BJ (cell line): ENCODE data around the gene KLHDC8B. TPM values are rescaled to one million over a fixed set of nuclear protein-coding genes. Genes with fewer than 3 reads are reported as not detected.

Source experiments
- CTCF ChIA-PET: fragments of 350-600 bp; formaldehyde crosslinking; extraction: SDS; loops from one replicate; lab custom pipeline; 2021; ENCODE audit warnings: antibody characterized with exemption, inconsistent platforms; lab: Yijun Ruan, JAX
- POLR2A ChIA-PET: fragments of 300-600 bp; sonication (Branson Sonifier 250); formaldehyde crosslinking; extraction: SDS; loops from one replicate; lab custom pipeline; 2021; ENCODE audit warnings: antibody characterized with exemption; lab: Charles Lee
- DNase-seq: peaks from one replicate; pipeline ENCODE4 v3.0.0-alpha.2; 2011; ENCODE audit warnings: low read depth
- H3K27me3 ChIP-seq: 2 replicates; pipeline ENCODE4 v1.6.0; 2011; ENCODE audit warnings: low read length; ENCODE audit not compliant: control insufficient read depth, insufficient read depth
- H3K36me3 ChIP-seq: 2 replicates; pipeline ENCODE4 v1.5.1; 2011; ENCODE audit warnings: low read length; ENCODE audit not compliant: control insufficient read depth, insufficient read depth
- H3K4me3 ChIP-seq: 2 replicates; pipeline ENCODE4 v1.5.1; 2011; ENCODE audit warnings: low read depth, mild to moderate bottlenecking, control low read depth, low read length
- CTCF ChIP-seq: IDR thresholded peaks from 2 replicates; pipeline ENCODE4 v1.5.1; 2011; ENCODE audit warnings: low read depth, mild to moderate bottlenecking, control low read depth, inconsistent platforms, low read length, moderate library complexity; ENCODE audit not compliant: insufficient read depth
- polyA plus RNA-seq: library from polyadenylated mRNA; depleted of rRNA; stranded (reverse); fragments of >200 nt; gene quantifications from 2 replicates; pipeline ENCODE4 v1.2.3, GENCODE V29; 2011

Gene KLHDC8B
- polyA plus RNA-seq, 1 experiment: 47.8 TPM

- Histone ChIP-seq H3K27me3 (no peaks in the 10 kb centered on the region), H3K36me3 (peaks cover 17% of the 10 kb centered on the region), H3K4me3 (no peak overlapping the region)
- ChIA-PET POLR2A (no interaction called here), CTCF (no interaction called here)
- DNase-seq: no peak
- TF ChIP-seq CTCF: no peak
These were observed 7.8 kb upstream of the KLHDC8B start for GRCh38 chr3:49163609-49164008.

DNA sequence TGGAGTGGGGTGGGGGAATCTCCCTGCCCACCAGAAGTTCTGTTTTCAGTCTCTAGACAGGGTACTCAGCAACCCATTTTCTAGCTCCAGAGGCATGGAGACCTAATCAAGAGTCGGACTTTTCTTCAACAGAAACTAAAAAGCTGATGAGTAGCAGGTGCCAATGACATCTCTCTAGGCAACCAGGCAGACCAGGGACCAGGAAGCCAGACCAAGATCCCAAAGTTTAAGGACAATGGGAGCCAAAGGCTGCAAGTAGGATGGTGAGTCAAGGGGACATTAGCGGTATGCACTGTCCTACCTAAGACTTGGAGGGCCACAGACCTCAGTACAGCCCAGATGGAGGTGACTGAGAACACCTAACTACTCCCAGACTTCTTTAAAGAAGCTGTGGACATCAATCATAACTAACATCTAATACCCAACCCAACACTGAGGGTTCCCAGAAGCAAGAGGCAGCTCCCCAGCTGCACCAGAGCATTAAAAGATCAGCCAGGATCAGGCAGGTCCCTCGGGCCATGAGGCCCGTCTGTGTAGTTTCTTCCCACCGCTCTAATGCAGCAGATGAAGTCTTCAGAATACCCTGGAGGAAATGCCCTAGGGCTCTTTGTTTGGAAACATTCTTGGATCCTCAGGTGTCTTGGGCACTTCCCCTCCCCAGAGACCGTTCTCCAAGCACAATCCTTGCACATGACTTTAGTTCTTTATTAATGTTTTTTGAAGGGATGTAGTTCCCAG is 6.2 kb upstream of the KLHDC8B start:
- no peak for TF ChIP-seq CTCF
- H3K4me3 ChIP-seq: peak overlapping the region; percentile 96
- CTCF ChIA-PET: no interaction called here
- peaks cover 17% of the 10 kb centered on the region for H3K36me3 ChIP-seq
- POLR2A ChIA-PET: no interaction called here
- H3K27me3 ChIP-seq: no peaks in the 10 kb centered on the region
- DNase-seq: no peak

DNA sequence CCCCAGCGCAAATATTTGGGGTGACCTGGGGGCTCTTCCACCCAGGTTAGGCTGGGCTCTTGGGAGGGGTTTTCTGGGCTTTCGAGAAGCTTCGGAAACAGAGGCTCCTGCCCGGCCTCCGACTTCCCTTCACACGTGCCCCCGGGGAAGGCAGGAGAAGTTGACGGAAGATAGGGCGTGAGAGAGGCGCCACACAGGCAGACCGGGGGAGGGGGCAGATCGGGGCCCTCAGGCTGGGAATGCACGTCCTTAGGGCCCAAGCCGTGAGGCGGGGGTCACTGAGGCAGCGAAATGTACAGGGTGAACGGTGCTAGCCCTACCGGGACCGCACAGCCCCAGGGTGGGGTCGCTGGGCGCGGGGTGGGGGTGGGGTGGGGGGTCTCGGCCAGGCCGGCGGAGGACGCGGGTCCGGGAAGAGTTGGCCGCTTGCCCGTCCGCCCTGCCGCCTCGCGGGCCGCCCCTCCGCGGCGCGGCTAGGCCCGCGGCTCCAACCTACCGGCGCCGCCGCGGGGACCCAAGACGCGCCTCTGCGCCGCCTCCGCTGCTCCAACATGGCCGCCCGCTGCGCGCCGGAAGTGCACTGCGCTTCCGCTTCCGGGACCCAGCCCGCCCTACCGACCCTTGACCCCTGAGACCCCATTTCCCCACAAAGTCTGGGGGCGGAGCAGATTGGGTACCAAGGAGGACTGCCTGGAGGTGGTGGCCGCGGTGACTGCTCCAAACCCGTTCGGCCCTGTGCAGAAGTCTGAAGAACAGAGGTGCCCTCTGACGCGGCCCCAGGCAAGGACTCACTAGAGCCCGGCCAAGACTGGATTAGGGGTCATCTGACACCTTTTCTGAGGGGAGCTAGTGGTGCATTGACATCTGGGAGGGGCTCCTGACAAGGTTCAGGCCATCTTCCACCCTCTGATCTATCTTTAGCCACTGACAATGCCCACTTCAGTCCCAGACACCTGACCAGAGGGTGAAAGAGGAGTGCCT is 5.3 kb upstream of the KLHDC8B start, which contains the start of gene CCDC71:
Gene CCDC71 (minus strand): TSS at position 561 of the 981 bp plus-strand sequence. CDS start 2,123 bp downstream, outside the sequence.
- Histone ChIP-seq H3K4me3 (peak within 1 kb of the TSS; percentile 96), H3K36me3 (peaks cover 17% of the 10 kb centered on the region), H3K27me3 (no peaks in the 10 kb centered on the region)
- no peak for TF ChIP-seq CTCF
- no peak for DNase-seq
- ChIA-PET POLR2A (no interaction called here), CTCF (no interaction called here)

GRCh38 chr3:49166752-49167556 is 4.4 kb upstream of the KLHDC8B start:
- Histone ChIP-seq H3K36me3 (peaks cover 17% of the 10 kb centered on the region), H3K4me3 (peak overlapping the region; percentile 96; the same call in 1 of the 2 replicates), H3K27me3 (no peaks in the 10 kb centered on the region)
- POLR2A ChIA-PET: no interaction called here
- no peak for TF ChIP-seq CTCF
- CTCF ChIA-PET: no interaction called here
- DNase-seq: no peak
